Naive thymus-derived CD8-positive, alpha-beta T cell (primary cell): ENCODE results near the gene TRIM29. TPM values are rescaled to one million over a fixed set of nuclear protein-coding genes. Genes with fewer than 3 reads are reported as not detected.

ENCODE experiments used
- ATAC-seq, 2 donors: fragments of 150-1000 bp; cut with Tn5 transposase in 1 of 2; sonication (Bioruptor Pico), chemical (Tn5 transposase) in 1 of 2; 1 replicate in 1 of 2; 2 replicates in 1 of 2; pipeline ENCODE4 v1.10.0; 2021; ENCODE audit warnings: mild to moderate bottlenecking in 2 of 2, moderate library complexity in 2 of 2
- POLR2A ChIA-PET: fragments of 350-600 bp; sonication (Branson Sonifier 250); formaldehyde crosslinking; loops from one replicate; lab custom pipeline; 2021; ENCODE audit warnings: antibody characterized with exemption; lab: Charles Lee
- DNase-seq, 10 donors: peaks; one replicate each; pipeline versions ENCODE4 v3.0.0 to v3.0.0-alpha.2; 2020 to 2022
- H3K27ac Mint-ChIP-seq, 10 donors: one replicate each; pipeline ENCODE4 v1.8.0; 2020 to 2022; ENCODE audit warnings: mild to moderate bottlenecking in 10 of 10, mixed read lengths in 10 of 10, moderate library complexity in 4 of 10, inconsistent platforms in 1 of 10
- H3K27me3 Mint-ChIP-seq, 5 donors: one replicate each; pipeline ENCODE4 v1.8.0; 2021 to 2022; ENCODE audit warnings: mixed read lengths in 5 of 5
- H3K36me3 Mint-ChIP-seq, 3 donors: one replicate each; pipeline ENCODE4 v1.8.0; 2020 to 2022; ENCODE audit warnings: mixed read lengths in 3 of 3, mild to moderate bottlenecking in 2 of 3, inconsistent platforms in 1 of 3
- H3K4me1 Mint-ChIP-seq, 4 donors: one replicate each; pipeline ENCODE4 v1.8.0; 2021 to 2022; ENCODE audit warnings: mixed read lengths in 4 of 4
- H3K4me3 Mint-ChIP-seq, 10 donors: one replicate each; pipeline ENCODE4 v1.8.0; 2020 to 2022; ENCODE audit warnings: mild to moderate bottlenecking in 10 of 10, mixed read lengths in 10 of 10, moderate library complexity in 6 of 10, inconsistent platforms in 1 of 10
- H3K9me3 Mint-ChIP-seq, 9 donors: one replicate each; pipeline ENCODE4 v1.8.0; 2020 to 2022; ENCODE audit warnings: mixed read lengths in 9 of 9, mild to moderate bottlenecking in 3 of 9, inconsistent platforms in 1 of 9, moderate library complexity in 1 of 9
- polyA plus RNA-seq, 3 donors: library from polyadenylated mRNA; unstranded; fragments of 300-500 nt; fragmentation: Illumina TruSeq; gene quantifications; one replicate each; pipeline ENCODE4 v1.2.3, GENCODE V29; 2021
- total RNA-seq, 8 experiments: library from RNA in 2 of 8; stranded (reverse) in 2 of 8; gene quantifications; one replicate each; pipeline ENCODE4 v1.2.3 and lab custom pipeline; 2021 to 2026

Gene TRIM29
- total and polyA plus RNA-seq, 5 experiments from 2014 or later, result not detected

- H3K36me3 Mint-ChIP-seq, result no peaks in the 10 kb centered on the region
- no peak for ATAC-seq
- no peak for DNase-seq
- POLR2A ChIA-PET, result no interaction called here
- no peaks in the 10 kb centered on the region for H3K9me3 Mint-ChIP-seq
- peaks cover 0 to 24% (median 12%) of the 10 kb centered on the region in 5 donors for H3K27me3 Mint-ChIP-seq
- H3K4me3 Mint-ChIP-seq, result no peak overlapping the region
- no peaks in the 10 kb centered on the region for H3K4me1 Mint-ChIP-seq
- H3K27ac Mint-ChIP-seq, result no peak overlapping the region
These were observed 30.2 kb downstream of the TRIM29 start for GRCh38 chr11:120107692-120108091.

DNA sequence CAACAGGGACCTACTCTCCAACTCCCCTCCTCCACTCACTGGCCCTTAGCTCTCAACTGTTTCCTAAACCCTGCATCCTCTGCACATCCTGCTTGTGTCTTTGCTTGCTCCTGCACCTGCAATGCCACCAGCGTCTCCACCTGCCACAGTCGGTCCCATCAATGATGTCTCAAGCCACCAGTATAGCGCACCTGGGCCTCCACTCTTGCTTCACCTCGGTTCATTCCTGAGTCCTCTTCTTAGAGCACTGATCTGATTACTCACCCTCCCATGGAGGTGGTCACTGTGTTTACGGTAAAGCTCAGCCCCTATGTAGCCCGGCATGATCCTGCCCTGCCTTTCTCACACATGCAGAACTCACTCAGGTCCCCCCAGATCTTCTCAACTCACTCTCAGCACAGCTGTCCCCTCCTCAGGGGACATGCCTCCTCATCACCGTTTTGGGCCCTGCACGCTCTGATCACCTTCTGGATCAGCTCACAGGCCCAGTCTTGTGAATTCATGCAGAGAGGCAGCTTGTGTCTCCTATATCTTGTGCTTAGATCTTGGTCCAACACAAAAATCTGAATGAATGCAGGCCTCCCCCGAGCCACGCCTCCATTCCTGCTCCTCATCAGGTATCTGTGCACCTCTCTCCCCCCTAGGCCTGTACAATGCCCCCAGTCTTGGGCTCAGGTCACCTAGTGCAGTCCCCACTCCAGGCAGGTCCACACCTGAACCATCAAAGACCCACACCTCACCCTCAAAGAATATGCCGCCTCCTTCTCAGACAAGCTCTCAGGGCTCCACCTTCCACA lies 31.4 kb downstream of the TRIM29 start:
- POLR2A ChIA-PET, result no interaction called here

GRCh38 chr11:120105576-120105975 lies 32.3 kb downstream of the TRIM29 start:
- H3K27me3 Mint-ChIP-seq, result peaks cover 0 to 26% (median 9%) of the 10 kb centered on the region in 5 donors
- no peaks in the 10 kb centered on the region for H3K9me3 Mint-ChIP-seq
- no peak for DNase-seq
- H3K4me1 Mint-ChIP-seq, result no peaks in the 10 kb centered on the region
- H3K4me3 Mint-ChIP-seq, result no peak overlapping the region
- H3K36me3 Mint-ChIP-seq, result no peaks in the 10 kb centered on the region
- H3K27ac Mint-ChIP-seq, result no peak overlapping the region
- POLR2A ChIA-PET, result no interaction called here
- no peak for ATAC-seq

More for the DNA sequence above, 31.4 kb downstream of the TRIM29 start:
- no peaks in the 10 kb centered on the region for H3K4me1 Mint-ChIP-seq
- H3K4me3 Mint-ChIP-seq, result no peak overlapping the region
- DNase-seq, result no peak
- H3K9me3 Mint-ChIP-seq, result no peaks in the 10 kb centered on the region
- H3K36me3 Mint-ChIP-seq, result no peaks in the 10 kb centered on the region
- no peak for ATAC-seq
- peaks cover 0 to 23% (median 9%) of the 10 kb centered on the region in 5 donors for H3K27me3 Mint-ChIP-seq
- H3K27ac Mint-ChIP-seq, result no peak overlapping the region

DNA sequence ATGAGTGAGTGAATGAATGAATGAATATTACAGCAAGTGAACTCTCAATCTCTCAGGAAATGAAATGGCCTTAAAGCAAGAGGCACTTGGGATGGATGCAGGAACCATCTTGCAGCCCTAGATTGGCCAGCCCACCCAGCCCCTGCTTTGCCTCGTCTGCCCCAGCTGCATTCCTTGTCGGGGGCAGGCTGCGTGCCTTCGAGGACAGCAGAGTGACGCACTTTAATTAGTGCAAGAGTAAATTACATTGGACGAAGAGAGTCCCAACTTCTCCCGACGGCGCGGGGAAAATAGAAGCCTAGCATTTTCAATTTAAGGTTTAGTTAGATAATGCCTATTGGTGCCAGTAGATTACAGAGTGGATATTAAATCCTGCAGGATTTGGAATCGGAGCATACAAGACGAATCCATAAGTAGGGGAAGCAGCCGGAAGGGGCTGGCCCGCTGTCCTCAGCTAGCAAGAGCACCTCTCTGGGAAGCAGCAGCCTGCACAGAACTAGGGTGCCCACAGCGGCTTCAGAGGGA lies 33.8 kb downstream of the TRIM29 start:
- Mint-ChIP-seq H3K9me3 (peaks cover 0 to 3% (median 0%) of the 10 kb centered on the region in 9 donors), H3K4me3 (no peak overlapping the region), H3K27ac (peak overlapping the region in 1 of 10 donors; percentile 5), H3K27me3 (peaks cover 0 to 26% (median 9%) of the 10 kb centered on the region in 5 donors), H3K4me1 (no peaks in the 10 kb centered on the region), H3K36me3 (no peaks in the 10 kb centered on the region)
- POLR2A ChIA-PET, result interaction anchor here (0.6 kb wide), 1 partner anchor 561 kb away, joined by 4 read pairs; no protein-coding TSS in a partner anchor
- no peak for ATAC-seq
- DNase-seq, result no peak

- H3K4me1 Mint-ChIP-seq, result no peaks in the 10 kb centered on the region
- H3K9me3 Mint-ChIP-seq, result peaks cover 0 to 3% (median 0%) of the 10 kb centered on the region in 9 donors
- peaks cover 0 to 21% (median 4%) of the 10 kb centered on the region in 5 donors for H3K27me3 Mint-ChIP-seq
- DNase-seq (peak in 1 of 10 donors; percentile 35), ATAC-seq (no peak)
- POLR2A ChIA-PET, result no interaction called here
- H3K36me3 Mint-ChIP-seq, result no peaks in the 10 kb centered on the region
- no peak overlapping the region for H3K27ac Mint-ChIP-seq
- H3K4me3 Mint-ChIP-seq, result no peak overlapping the region
These were observed 35.1 kb downstream of the TRIM29 start for GRCh38 chr11:120102864-120103122.

DNA sequence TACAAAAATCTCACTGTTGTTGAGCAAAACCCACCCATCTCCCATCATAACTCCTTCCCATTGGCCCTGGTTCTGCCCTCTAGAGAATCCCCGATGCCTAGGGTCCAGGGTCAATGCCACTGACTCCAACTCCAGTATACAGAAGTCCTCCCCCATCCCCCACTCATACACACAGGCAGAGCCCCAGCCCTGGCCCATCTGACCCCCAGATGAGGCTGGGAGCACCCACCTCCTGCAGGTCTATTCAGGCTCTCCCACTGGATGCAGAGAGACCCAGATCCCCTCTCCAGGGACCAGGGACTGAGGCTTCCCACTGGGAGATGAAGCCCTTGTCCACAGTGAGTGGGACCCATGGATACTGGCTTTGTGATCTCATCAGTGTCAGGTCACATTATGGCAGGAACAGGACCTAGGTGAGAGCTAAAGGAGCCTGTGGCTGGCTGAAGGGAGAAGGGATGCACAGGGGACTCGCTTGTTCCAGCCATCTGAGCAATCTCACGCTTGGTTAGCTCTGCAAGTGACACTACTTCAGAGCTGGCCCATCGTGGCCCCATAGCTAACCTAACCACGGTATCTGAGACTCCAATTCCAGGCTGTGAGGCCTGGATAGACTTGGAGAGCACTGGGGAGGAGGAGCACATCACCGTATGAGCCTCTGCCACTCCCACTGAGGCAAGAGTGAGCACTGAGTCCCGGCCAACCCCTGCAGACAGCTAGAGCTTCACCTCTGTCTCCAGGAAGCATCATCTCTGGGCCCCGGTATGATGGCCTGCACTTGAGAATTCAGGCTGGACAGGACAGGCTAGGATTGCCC lies 35.7 kb downstream of the TRIM29 start:
- peaks cover 0 to 3% (median 0%) of the 10 kb centered on the region in 9 donors for H3K9me3 Mint-ChIP-seq

GRCh38 chr11:120098503-120099020 lies 39.4 kb downstream of the TRIM29 start:
- Mint-ChIP-seq H3K36me3 (no peaks in the 10 kb centered on the region), H3K9me3 (peaks cover 0 to 3% (median 0%) of the 10 kb centered on the region in 9 donors), H3K4me1 (no peaks in the 10 kb centered on the region), H3K27ac (no peak overlapping the region), H3K27me3 (peaks cover 1 to 15% (median 10%) of the 10 kb centered on the region in 5 donors), H3K4me3 (no peak overlapping the region)
- ATAC-seq (no peak), DNase-seq (peak in 1 of 10 donors; percentile 42)
- POLR2A ChIA-PET, result no interaction called here

More for the DNA sequence above, 35.7 kb downstream of the TRIM29 start:
- no peak overlapping the region for H3K4me3 Mint-ChIP-seq
- no peaks in the 10 kb centered on the region for H3K36me3 Mint-ChIP-seq
- DNase-seq (peak in 1 of 10 donors; percentile 23), ATAC-seq (no peak)
- H3K27me3 Mint-ChIP-seq, result peaks cover 0 to 21% (median 6%) of the 10 kb centered on the region in 5 donors
- POLR2A ChIA-PET, result no interaction called here
- H3K27ac Mint-ChIP-seq, result no peak overlapping the region
- no peaks in the 10 kb centered on the region for H3K4me1 Mint-ChIP-seq

DNA sequence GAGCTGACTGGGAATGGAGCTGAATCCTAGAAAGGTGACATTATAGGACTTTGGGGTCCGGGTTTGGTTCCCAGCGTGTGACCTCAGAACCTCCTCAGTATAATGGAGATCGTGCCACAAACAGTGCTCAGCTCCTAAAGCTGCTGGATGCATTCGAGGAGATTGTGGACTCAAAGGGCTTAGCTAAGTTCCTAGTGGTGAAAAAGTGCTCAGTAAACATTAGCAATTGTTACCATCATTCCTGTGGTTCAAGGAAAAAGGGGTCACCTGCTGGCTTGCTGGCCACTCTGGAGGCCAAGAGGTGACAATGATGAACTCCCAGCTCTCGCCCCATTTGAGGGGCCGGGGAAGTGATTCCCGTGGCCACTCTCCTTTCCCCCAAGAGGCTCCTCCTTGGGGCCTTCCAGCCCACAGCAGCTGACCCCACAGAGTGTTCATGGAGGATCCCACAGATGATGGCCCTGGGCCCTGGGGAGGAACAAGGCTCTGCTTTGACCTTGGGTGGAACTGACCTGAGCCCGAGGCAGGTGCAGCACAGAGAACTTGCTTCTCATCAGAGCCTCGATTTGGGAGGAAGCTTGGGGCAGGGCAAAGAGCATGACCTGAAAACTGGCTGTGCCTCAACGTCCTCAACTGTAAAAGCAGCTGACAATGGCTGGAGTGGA lies 40.1 kb downstream of the TRIM29 start:
- H3K27ac Mint-ChIP-seq, result no peak overlapping the region
- no peak for ATAC-seq
- H3K4me1 Mint-ChIP-seq, result no peaks in the 10 kb centered on the region
- POLR2A ChIA-PET, result no interaction called here
- H3K27me3 Mint-ChIP-seq, result peaks cover 1 to 15% (median 10%) of the 10 kb centered on the region in 5 donors
- peaks cover 0 to 3% (median 0%) of the 10 kb centered on the region in 9 donors for H3K9me3 Mint-ChIP-seq
- H3K36me3 Mint-ChIP-seq, result no peaks in the 10 kb centered on the region
- H3K4me3 Mint-ChIP-seq, result no peak overlapping the region
- DNase-seq, result no peak

DNA sequence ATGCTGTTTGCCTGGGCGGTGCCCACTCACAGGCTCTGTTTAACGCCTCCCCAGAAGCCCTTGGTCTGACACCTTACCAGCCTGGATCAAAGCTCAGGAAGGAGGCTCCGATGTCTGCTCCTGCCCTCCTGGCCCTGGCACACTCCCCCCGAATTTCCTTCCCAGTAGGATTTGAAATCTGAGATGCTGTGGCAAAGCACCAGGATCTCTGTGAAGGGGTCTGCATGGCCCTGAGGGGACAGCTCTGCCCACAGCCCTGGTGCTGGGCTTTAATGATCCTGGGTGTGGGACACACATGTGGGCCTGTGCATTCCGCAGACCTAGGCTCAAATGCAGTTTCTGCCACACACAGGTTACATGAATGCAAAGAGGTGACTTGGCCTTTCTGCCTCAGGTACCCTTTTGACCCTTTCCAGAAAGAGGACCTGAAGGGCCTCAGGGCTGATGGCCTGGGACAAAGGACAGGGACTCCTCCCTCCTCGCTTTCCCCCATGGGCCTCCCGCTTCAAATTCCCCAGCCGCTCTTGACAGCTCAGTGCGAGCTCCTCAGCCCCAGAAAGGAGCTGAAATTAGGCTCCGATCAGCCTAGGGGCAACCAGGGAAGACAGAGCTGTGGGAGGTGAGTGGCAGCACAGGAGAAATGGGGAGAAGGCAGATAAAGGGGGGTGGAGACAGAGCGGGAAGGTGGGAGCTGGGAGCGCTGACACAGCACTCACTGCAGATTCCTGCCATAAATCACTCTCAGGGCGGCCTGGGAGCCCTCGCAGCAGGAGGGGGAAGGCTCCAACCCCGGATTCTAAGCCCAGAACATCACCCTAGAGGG lies 41.3 kb downstream of the TRIM29 start:
- ATAC-seq (no peak), DNase-seq (no peak)
- Mint-ChIP-seq H3K4me3 (no peak overlapping the region), H3K9me3 (peaks cover 0 to 3% (median 0%) of the 10 kb centered on the region in 9 donors), H3K4me1 (no peaks in the 10 kb centered on the region), H3K27me3 (peaks cover 3 to 25% (median 9%) of the 10 kb centered on the region in 5 donors), H3K36me3 (no peaks in the 10 kb centered on the region), H3K27ac (no peak overlapping the region)
- POLR2A ChIA-PET, result no interaction called here

DNA sequence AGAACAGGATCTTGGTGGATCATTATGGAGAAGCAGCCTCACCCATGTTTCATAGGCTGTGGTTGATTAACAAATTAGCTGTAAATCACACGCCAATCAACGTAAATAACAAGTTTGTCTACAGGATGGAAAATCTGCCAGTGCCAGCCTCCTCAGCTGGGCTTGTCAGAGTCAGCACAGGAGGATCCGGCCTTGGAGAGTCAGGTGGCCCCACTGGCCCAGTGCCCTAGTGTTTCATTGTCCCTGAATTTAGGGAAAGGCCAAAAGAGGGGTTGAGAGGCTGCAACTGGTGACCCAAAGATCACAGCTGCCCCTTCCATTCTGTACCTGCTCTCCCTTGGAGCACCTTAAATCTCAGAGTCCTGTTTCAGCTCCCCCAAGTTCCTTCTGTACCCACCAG lies 42.4 kb downstream of the TRIM29 start:
- Mint-ChIP-seq H3K36me3 (no peaks in the 10 kb centered on the region), H3K9me3 (peaks cover 0 to 3% (median 0%) of the 10 kb centered on the region in 9 donors)
- POLR2A ChIA-PET, result no interaction called here

GRCh38 chr11:120091701-120092100 lies 46.2 kb downstream of the TRIM29 start:
- Mint-ChIP-seq H3K27me3 (peaks cover 3 to 34% (median 7%) of the 10 kb centered on the region in 5 donors), H3K4me3 (no peak overlapping the region), H3K4me1 (no peaks in the 10 kb centered on the region), H3K9me3 (no peaks in the 10 kb centered on the region), H3K27ac (no peak overlapping the region), H3K36me3 (no peaks in the 10 kb centered on the region)
- no peak for DNase-seq
- ATAC-seq, result no peak
- POLR2A ChIA-PET, result no interaction called here

More for the DNA sequence above, 42.4 kb downstream of the TRIM29 start:
- no peaks in the 10 kb centered on the region for H3K4me1 Mint-ChIP-seq
- no peak for DNase-seq
- H3K4me3 Mint-ChIP-seq, result no peak overlapping the region
- H3K27me3 Mint-ChIP-seq, result peaks cover 3 to 25% (median 9%) of the 10 kb centered on the region in 5 donors
- H3K27ac Mint-ChIP-seq, result no peak overlapping the region
- no peak for ATAC-seq
